GM21390 (cell line): ENCODE measurements around the gene GRAMD1C.
"Not testable (repeated sequence)": the region's sequence is repeated elsewhere in the genome, so short reads cannot be mapped to it uniquely, and the experiment has no call there.

Source experiments
- ATAC-seq: cut with Tn5 transposase; IDR thresholded peaks from one replicate; pipeline ENCODE4 v1.9.1; 2021; ENCODE audit not compliant: unreplicated experiment

The GRAMD1C gene

GRCh38 chr3:113838631-113839209 lies at the start of gene GRAMD1C:
Gene GRAMD1C (plus strand): TSS chr3:113838788. CDS start chr3:113838910, 122 bp downstream.
- peak; percentile 89 for ATAC-seq

DNA sequence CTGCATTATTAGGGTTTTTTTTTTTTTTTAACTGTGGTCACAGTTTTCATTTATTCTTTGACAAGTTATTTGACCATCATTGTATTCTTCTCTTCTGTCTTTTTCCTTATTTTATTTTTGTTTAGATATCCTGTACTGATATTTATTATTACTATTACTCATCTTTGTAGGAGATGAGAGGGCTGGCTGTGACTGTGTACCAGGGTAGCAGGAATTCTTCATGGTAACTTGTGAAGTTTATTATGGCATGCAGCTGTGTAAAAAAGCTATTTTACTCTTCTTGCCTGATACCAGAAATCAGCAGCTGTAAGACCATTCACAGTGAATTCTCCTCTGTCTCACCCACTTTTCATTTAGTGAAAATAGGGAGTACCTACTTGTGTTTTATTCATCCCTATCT lies 47.2 kb upstream of the GRAMD1C start:
- ATAC-seq = no peak

DNA sequence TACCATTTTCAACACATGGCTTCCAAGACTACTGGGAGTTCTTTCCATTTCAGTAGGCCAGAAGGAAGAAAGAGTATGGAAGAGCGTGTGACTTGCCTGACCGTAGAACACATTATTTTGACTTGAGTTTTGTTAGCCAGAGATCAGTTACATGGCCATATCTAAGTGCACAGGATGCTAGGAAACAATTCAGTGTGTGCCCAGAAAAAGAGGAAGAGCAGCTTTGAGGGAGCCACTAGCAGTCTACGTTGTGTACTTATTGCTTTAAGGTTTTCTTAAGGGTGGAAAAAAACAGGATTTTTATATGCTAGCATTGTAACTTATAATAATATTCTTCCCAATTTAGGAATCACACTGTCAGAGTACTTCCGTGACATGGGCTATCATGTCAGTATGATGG lies 44.1 kb upstream of the GRAMD1C start:
- ATAC-seq = no peak

GRCh38 chr3:113795693-113796092 lies 42.9 kb upstream of the GRAMD1C start:
- ATAC-seq = no peak

DNA sequence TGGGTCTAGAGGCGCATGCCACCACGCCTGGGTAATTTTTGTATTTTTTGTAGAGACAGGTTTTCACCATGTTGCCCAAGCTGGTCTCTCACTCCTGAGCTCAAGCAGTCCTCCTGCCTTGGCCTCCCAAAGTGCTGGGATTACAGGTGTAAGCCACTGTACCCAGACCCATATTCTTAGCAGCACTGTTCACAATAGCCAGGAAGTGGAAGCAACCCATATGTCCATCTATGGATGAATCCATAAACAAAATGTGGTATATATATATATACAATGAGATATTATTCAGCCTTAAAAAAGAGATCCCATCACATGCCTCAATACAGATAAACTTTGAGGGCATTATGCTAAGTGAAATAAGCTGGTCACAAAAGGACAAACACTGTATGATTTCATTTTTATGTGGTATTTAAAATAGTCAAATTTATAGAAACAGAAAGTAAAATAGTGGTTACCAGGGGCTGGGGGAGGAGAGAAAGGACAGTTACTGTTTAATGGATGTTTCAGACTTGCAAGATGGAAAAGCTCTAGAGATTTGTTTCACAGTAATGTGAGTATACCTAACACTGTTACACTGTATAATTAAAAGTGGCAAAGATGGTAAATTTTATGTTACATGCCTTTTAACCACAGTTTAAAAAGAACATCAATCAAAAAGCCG lies 35.7 kb upstream of the GRAMD1C start:
- ATAC-seq = no peak

DNA sequence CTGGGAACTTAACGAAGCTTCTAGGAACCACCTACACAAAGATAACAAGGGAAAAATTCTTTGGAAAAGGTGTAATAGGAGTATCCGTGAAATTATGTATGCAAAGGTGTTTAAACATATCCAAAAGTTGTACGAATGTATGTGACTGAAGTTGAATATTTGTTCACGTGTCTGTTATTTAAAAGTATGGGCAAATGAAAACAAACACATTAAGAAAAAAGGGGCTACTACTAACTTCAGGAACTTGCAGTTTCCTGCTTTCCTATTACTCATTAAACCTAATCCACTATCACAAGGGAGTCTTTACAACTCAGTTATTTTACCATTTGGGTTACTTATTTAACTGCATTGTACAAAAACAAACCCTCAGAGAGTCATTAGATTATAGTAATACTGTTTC lies 33.9 kb upstream of the GRAMD1C start:
- ATAC-seq = no peak

GRCh38 chr3:113805249-113805648 lies 33.3 kb upstream of the GRAMD1C start:
- no peak for ATAC-seq

GRCh38 chr3:113812854-113813253 lies 25.7 kb upstream of the GRAMD1C start:
- no peak for ATAC-seq

DNA sequence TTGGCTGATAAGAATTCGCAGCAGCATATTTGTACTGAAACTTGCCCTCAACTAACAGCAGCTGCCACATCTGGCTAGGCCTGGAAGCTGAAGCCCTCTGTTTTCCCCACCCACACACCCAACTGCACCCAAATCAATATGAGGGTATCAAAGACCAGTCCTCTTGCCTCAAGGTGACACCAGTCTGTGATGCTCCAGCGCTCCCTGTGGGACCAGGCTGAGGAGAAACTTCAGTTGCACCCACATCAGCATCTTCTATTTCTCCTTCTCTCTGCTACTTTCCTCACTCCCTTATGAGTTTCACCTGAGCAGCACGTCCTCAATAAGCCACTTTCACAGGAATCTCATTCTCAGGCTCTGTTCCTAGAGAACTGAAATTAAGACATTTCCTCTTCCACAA lies 18.7 kb upstream of the GRAMD1C start:
- no peak for ATAC-seq

DNA sequence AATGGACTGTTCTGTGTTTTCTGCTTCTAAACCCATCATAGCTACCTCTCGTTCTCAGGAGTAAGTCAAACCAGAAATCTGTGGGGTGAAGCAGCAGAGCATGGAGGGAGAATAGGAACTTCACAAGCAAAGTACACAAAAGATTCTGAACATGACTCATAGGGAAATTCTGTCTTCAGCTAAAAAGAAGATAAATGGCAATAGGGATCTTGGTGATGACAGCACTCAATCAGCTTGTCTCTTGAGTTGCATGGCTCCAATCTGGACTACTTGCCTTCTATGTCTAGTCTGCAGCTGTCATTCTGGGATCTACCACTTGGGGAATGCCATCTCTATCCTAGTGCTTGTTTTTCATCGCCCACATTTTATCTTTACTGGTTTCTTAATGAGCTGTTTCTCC lies 13.5 kb upstream of the GRAMD1C start:
- ATAC-seq = peak; percentile 59

DNA sequence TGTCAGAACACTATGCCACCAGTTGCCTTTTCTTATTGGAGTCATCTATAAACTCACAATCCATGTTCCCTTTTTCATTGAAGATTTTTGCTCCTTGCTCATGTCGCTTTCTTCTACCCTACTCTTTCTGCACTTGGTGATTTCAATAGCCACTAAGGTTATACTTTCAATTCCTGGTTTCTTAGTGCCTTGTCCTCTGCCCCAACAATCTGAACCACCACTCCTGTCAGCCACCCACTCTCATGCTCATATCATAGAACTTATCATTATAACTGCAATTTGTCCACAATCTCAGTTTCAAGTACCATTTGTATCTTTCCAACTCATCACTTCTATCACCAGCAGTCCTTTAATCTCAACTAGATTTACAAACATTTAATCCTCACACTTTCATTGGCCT lies 10.0 kb upstream of the GRAMD1C start:
- peak; percentile 41 for ATAC-seq

DNA sequence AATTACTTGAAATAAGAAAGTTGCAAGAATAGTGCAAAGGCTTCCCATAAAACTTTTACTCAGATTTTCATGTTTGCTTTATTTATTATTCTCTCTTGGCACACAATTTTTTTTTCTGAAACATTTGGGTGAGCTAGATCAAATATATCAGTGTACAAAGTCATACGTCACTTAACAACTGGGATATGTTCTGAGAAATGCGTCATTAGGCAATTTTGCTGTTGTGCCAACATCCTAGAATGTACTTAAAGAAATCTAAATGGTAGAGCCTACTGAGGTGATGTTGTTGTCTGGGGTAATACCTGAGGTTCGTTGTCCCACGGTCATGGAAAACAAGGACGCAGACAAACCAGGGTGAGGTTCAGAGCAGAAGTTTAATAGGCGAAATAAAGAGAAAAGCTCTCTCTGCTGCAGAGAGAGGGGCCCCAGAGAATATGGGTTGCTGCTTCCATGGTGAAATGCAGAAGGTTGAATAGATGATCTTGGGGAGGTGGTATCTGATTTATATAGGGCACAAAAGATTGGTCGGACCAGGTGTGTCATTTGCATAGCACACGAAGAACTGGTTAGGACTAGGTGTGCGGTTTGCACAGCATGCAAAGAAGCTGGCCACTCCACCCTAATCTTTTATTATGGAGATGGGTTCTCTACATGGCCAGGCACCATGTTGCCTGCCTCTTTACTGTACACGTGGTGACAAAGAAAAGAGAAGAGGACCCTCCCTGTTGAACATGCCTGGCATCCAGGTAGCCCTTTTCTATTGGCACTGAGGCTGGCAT lies 8.8 kb upstream of the GRAMD1C start:
- ATAC-seq = peak; percentile 31

DNA sequence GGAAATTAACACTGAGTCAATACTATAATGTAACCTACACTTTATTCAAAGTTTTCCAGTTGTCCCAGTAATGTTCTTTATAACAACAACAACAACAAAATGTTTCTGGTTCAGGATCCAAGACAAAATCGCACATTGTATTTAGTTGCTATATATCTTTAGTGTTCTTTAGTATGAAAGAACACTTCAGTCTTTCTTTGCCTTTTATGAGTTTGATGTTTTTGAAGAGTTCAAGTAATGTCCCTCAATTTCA lies 7.6 kb upstream of the GRAMD1C start:
- no peak for ATAC-seq

- ATAC-seq = peak; percentile 39
Measured at GRCh38 chr3:113832477-113833164, 6.0 kb upstream of the GRAMD1C start.

DNA sequence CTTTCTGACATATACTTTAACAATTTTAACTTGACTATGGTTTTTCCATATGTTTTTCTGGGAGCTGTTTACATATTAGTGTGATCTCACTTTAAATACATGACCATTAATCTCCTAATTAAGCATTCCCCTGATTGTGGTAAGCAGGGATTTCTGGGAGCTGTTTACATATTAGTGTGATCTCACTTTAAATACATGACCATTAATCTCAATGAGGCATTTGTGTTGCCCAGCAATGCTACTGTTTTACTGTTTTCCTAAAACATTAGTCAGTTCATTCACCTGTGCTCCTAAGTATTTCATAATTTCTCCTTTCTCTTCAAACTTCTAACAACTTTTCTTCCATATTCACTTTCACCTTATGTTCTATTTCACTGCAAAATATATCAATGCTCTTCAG lies 3.6 kb upstream of the GRAMD1C start:
- ATAC-seq = no peak

GRCh38 chr3:113839551-113839950 lies 963 bp downstream of the GRAMD1C start:
- no peak for ATAC-seq

DNA sequence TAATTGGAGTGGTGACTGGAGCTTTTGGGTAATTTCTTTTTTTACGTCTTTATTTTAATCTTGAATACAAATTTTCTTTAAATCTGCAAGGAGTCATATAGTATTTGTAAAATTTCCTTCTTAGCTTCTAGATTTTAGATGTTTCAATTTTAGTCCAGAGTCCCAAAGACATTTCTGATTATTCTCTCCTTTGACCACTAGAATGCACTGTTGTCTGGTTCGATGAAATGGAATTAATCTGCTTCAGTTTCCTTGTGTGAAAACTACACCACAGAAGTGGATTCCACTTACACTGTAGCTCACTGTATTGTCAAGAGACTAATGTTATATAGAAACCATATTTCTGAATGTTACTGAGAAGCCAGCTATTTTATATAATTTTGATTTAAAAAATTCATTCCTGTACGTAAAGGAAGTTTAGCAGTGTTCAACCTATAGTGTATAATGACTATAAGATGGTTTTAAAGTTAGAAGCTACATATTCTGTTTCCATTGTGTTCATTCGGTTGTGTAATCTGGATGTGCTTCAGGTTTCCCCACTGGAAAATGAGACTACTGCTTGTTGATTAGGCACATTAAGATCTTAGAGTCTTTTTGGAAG lies 6.1 kb downstream of the GRAMD1C start:
- no peak for ATAC-seq

DNA sequence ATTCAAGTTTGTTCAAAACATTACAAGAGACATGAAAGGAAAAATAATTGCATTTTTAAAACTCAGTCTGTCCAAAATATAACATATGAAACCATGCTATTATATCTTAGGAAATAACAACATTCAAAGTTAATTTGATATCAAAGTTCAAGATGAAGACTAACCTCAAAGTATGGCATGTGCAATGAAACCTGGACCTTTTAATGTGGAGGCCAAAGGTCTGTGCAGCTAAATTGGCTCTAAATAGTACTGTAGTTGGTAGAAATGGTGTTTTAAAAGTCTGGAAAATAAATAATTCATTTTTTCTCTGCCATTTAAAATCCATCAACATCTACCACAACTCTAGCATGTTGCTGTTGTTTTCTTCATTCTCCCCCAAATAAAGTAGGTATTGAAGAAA lies 8.7 kb downstream of the GRAMD1C start:
- ATAC-seq = no peak

DNA sequence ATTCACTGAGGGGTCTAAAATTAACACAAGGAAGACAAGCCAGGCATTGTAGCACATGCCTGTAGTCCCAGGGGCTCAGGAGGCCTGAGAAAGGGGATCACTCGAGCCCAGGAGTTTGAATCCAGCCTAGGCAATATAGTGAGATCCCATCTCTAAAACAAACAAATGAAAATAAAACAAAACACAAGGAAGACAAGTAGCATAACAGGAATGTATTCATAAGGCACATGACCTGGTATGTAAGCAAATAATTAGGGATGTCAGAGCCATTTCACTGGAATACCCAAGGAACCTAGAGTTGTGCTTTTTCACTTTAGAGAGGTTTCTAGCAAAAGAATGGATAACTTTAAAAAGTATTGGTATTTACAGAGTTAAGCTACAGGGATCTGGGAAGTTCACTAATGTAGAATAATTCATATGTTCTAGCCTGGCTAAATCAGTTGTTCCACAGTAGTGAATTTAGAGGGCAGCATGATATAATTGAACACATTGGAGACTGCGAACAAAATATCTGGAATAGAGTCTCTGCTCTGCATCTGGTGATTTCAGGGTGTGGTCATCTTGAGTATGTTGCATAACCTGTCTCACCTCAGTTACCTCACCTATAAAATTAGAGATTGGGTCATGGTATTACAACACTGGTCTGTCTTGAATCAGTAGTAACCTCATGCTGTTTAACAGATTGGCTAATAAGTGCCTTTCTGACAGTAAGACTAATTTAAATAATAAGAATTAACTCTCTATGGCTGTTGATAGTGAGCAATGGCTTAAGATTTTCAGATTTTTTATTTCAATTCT lies 9.3 kb downstream of the GRAMD1C start:
- no peak for ATAC-seq

- ATAC-seq = not testable (repeated sequence)
Measured at GRCh38 chr3:113849071-113849470, 10.5 kb downstream of the GRAMD1C start.

- not testable (repeated sequence) for ATAC-seq
Measured at GRCh38 chr3:113849841-113850240, 11.3 kb downstream of the GRAMD1C start.
